Ovary (tissue), 9 donors: ENCODE data around the gene DNAH9. TPM values are rescaled to one million over a fixed set of nuclear protein-coding genes. Genes with fewer than 3 reads are reported as not detected.

Experiments
- DNase-seq, 5 donors: peaks; one replicate each; pipeline ENCODE4 v3.0.0-alpha.2; 2019 to 2020
- H3K27ac ChIP-seq, 2 donors: fragments of 200-600 bp; one replicate each; pipeline versions ENCODE4 v1.5.1 to v1.8.0; 2019 to 2022
- H3K27me3 ChIP-seq: fragments of 200-600 bp; one replicate; pipeline ENCODE4 v1.8.0; 2022
- H3K36me3 ChIP-seq: fragments of 200-600 bp; sonication (generic); one replicate; pipeline ENCODE4 v1.5.1; 2019
- H3K4me1 ChIP-seq: one replicate; pipeline ENCODE4 v1.8.1; 2013; ENCODE audit warnings: mild to moderate bottlenecking, moderate library complexity; ENCODE audit not compliant: insufficient read depth
- H3K4me3 ChIP-seq: fragments of 200-600 bp; sonication (generic); one replicate; pipeline ENCODE4 v1.5.1; 2017
- H3K9me3 ChIP-seq, 2 donors: fragments of 200-600 bp in 1 of 2; sonication (generic) in 1 of 2; one replicate each; pipeline versions ENCODE4 v1.5.1 to v1.8.1; 2013 to 2019; ENCODE audit warnings: mild to moderate bottlenecking in 1 of 2, moderate library complexity in 1 of 2
- CTCF ChIP-seq, 3 donors: fragments of 450-650 bp in 2 of 3; fragments of 200-600 bp in 1 of 3; IDR thresholded peaks; one replicate each; pipeline versions ENCODE4 v1.5.1 to v1.8.0; 2016 to 2022; ENCODE audit warnings: antibody characterized with exemption in 3 of 3, mild to moderate bottlenecking in 1 of 3
- EP300 ChIP-seq: sonication (generic); formaldehyde crosslinking; IDR thresholded peaks from one replicate; pipeline ENCODE4 v1.6.1; 2017; ENCODE audit warnings: antibody characterized with exemption
- POLR2A ChIP-seq: fragments of 450-650 bp; IDR thresholded peaks from one replicate; pipeline ENCODE4 v1.6.1; 2017; ENCODE audit warnings: antibody characterized with exemption, mild to moderate bottlenecking, moderate library complexity
- WGBS, 3 donors: extraction: QIAGEN DNeasy Blood & Tissue Kit in 1 of 3; methylation state at CpG; one replicate each; pipeline versions ENCODE4 v1.1.5 to v1.1.7; 2013 to 2017; 5-methylcytosine and 5-hydroxymethylcytosine counted together
- intact Hi-C, 4 donors: fragments of 100-400 bp; cut with DNase I; formaldehyde crosslinking; loops; one replicate each; pipeline versions ENCODE4 v1.11.0 to v1.15.1; 2022 to 2023
- polyA plus RNA-seq, 2 donors: library from polyadenylated mRNA; stranded (reverse); fragments of 200-250 nt in 1 of 2; fragments of 350-450 nt in 1 of 2; fragmentation: Illumina TruSeq in 1 of 2; extraction: RNeasy Lipid Tissue Mini Kit (QIAGEN cat#74804) in 1 of 2; gene quantifications; one replicate each; pipeline ENCODE4 v1.2.3, GENCODE V29; 2013 to 2014
- total RNA-seq, 7 donors: library from RNA; depleted of rRNA in 2 of 7; stranded (reverse); fragments of >200 nt in 2 of 7; fragmentation: NEBNext Ultra II Directional in 3 of 7; extraction: Animal tissue kit (Norgen Biotek cat#: 25700) in 3 of 7; gene quantifications; one replicate each; pipeline versions ENCODE4 v1.1.0 to v1.2.4, GENCODE V29; 2016 to 2023
- donor health status: DM: no; HTN: no; CAD: no; lungs with moderate emphysema.
- donor health status: DM: no; HTN: no; CAD: no.
- donor health status: Bipolar disorder and iron deficiency.
- donor health status: DM: yes; HTN: yes; CAD: no.
- donor health status: DM: no; HTN: no; CAD: no.
- donor health status: DM: yes; HTN: yes; CAD: no.

DNAH9 gene
- total and polyA plus RNA-seq, 9 donors: 1.4 to 43.7 (median 3.4) TPM

GRCh38 chr17:11643851-11644250 lies 45.6 kb downstream of the DNAH9 start:
- Histone ChIP-seq H3K4me3 (no peak overlapping the region), H3K27me3 (no peaks in the 10 kb centered on the region), H3K9me3 (no peaks in the 10 kb centered on the region), H3K36me3 (no peaks in the 10 kb centered on the region), H3K27ac (no peak overlapping the region), H3K4me1 (no peaks in the 10 kb centered on the region)
- whole genome bisulfite sequencing, 3 donors: 84 to 88% (median 87%) methylated on average over 7 of the region's 7 CpGs
- DNase-seq: no peak
- intact Hi-C loops: loop anchor here in 1 of 4 donors (10.0 kb wide), 1 partner anchor 769 kb away; no protein-coding TSS in a partner anchor
- no peak for TF ChIP-seq EP300
- no peak for TF ChIP-seq POLR2A
- no peak for TF ChIP-seq CTCF (IDR thresholded peaks at IDR 0.05)

- Histone ChIP-seq H3K27ac (no peak overlapping the region), H3K4me1 (no peaks in the 10 kb centered on the region), H3K36me3 (no peaks in the 10 kb centered on the region), H3K27me3 (no peaks in the 10 kb centered on the region), H3K4me3 (no peak overlapping the region), H3K9me3 (no peaks in the 10 kb centered on the region)
- WGBS, 3 donors: 38 to 40% (median 38%) methylated on average over 18 of the region's 18 CpGs
- intact Hi-C loops: loop anchor here in 1 of 4 donors (10.0 kb wide), 1 partner anchor 770 kb away; no protein-coding TSS in a partner anchor
- TF ChIP-seq EP300 (no peak), CTCF (IDR thresholded peaks at IDR 0.05) (peak; percentile 58 to 71 (median 61)), POLR2A (no peak)
- peak; percentile 48 to 74 (median 67) for DNase-seq
These were observed 46.3 kb downstream of the DNAH9 start for GRCh38 chr17:11644265-11645212.

GRCh38 chr17:11645426-11645825 lies 47.2 kb downstream of the DNAH9 start:
- H3K4me1 ChIP-seq: no peaks in the 10 kb centered on the region
- no peak overlapping the region for H3K27ac ChIP-seq
- no peak for DNase-seq
- no peaks in the 10 kb centered on the region for H3K36me3 ChIP-seq
- no peaks in the 10 kb centered on the region for H3K9me3 ChIP-seq
- intact Hi-C loops: loop anchor here in 1 of 4 donors (10.0 kb wide), 1 partner anchor 771 kb away; no protein-coding TSS in a partner anchor
- 93 to 97% (median 93%) methylated on average over 2 of the region's 2 CpGs for WGBS, 3 donors
- no peaks in the 10 kb centered on the region for H3K27me3 ChIP-seq
- H3K4me3 ChIP-seq: no peak overlapping the region
- no peak for TF ChIP-seq POLR2A
- TF ChIP-seq CTCF (IDR thresholded peaks at IDR 0.05): no peak
- TF ChIP-seq EP300: no peak

- no peak for TF ChIP-seq EP300
- TF ChIP-seq CTCF (IDR thresholded peaks at IDR 0.05): no peak
- TF ChIP-seq POLR2A: no peak
- no peak for DNase-seq
- intact Hi-C loops: loop anchor here in 1 of 4 donors (10.0 kb wide), 1 partner anchor 96 kb away; no protein-coding TSS in a partner anchor
- Histone ChIP-seq H3K36me3 (no peaks in the 10 kb centered on the region), H3K4me3 (no peak overlapping the region), H3K9me3 (no peaks in the 10 kb centered on the region), H3K27me3 (no peaks in the 10 kb centered on the region), H3K4me1 (no peaks in the 10 kb centered on the region), H3K27ac (no peak overlapping the region)
- WGBS, 3 donors: 88 to 93% (median 90%) methylated on average over 3 of the region's 3 CpGs
These were observed 52.8 kb downstream of the DNAH9 start for GRCh38 chr17:11651089-11651488.
